HepG2 (cell line): ENCODE data around the gene SSBP1. TPM values are rescaled to one million over a fixed set of nuclear protein-coding genes. Genes with fewer than 3 reads are reported as not detected.

Experiments
- AFF4 ChIP-seq: sonication (generic); formaldehyde crosslinking; IDR thresholded peaks from 2 replicates; pipeline ENCODE4 v1.4.0; 2020; ENCODE audit warnings: missing genetic modification reagents
- ARNTL ChIP-seq: sonication (generic); formaldehyde crosslinking; IDR thresholded peaks from 2 replicates; pipeline ENCODE4 v1.4.0; 2020; ENCODE audit warnings: mild to moderate bottlenecking, missing genetic modification reagents
- BCL6 ChIP-seq: IDR thresholded peaks from 2 replicates; pipeline ENCODE4 v1.6.1; 2016; ENCODE audit warnings: missing genetic modification reagents, missing compliant biosample characterization
- FOXK1 ChIP-seq: sonication (generic); formaldehyde crosslinking; IDR thresholded peaks from 2 replicates; pipeline ENCODE4 v1.4.0; 2020; ENCODE audit warnings: low read depth, missing genetic modification reagents, borderline replicate concordance
- FUBP1 ChIP-seq: sonication (generic); formaldehyde crosslinking; IDR thresholded peaks from 2 replicates; pipeline ENCODE4 v1.5.1; 2020; ENCODE audit warnings: missing genetic modification reagents, mild to moderate bottlenecking, borderline replicate concordance
- IRF2 ChIP-seq: IDR thresholded peaks from 2 replicates; pipeline ENCODE4 v1.6.1; 2018; ENCODE audit warnings: missing genetic modification reagents, missing compliant biosample characterization
- ISL2 ChIP-seq: sonication (generic); formaldehyde crosslinking; IDR thresholded peaks from 2 replicates; pipeline ENCODE4 v1.5.0; 2020; ENCODE audit warnings: missing genetic modification reagents
- MLXIP ChIP-seq: sonication (generic); formaldehyde crosslinking; IDR thresholded peaks from 2 replicates; pipeline ENCODE4 v1.9.0; 2021; ENCODE audit warnings: missing genetic modification reagents, borderline replicate concordance
- MTA1 ChIP-seq: sonication (generic); formaldehyde crosslinking; IDR thresholded peaks from 2 replicates; pipeline ENCODE4 v1.4.0; 2020; ENCODE audit warnings: missing genetic modification reagents, mild to moderate bottlenecking, borderline replicate concordance
- SALL2 ChIP-seq: sonication (generic); formaldehyde crosslinking; IDR thresholded peaks from 2 replicates; pipeline ENCODE4 v1.8.1; 2023; ENCODE audit warnings: mild to moderate bottlenecking, missing genetic modification reagents, inconsistent platforms
- SOX13 ChIP-seq, 3 experiments: fragments of 450-650 bp in 1 of 3; sonication (generic) in 1 of 3; formaldehyde crosslinking in 1 of 3; IDR thresholded peaks in 2 of 3; conservative IDR thresholded peaks in 1 of 3; 2 replicates each; pipeline versions ENCODE4 v1.5.0 to v1.6.1; 2016 to 2020; ENCODE audit warnings: antibody characterized with exemption in 1 of 3, mild to moderate bottlenecking in 1 of 3, missing compliant biosample characterization in 1 of 3, missing genetic modification reagents in 1 of 3, moderate library complexity in 1 of 3
- ZBTB3 ChIP-seq: sonication (generic); formaldehyde crosslinking; IDR thresholded peaks from 2 replicates; pipeline ENCODE4 v1.4.0; 2020; ENCODE audit warnings: low read depth, mild to moderate bottlenecking, moderate library complexity, missing genetic modification reagents, borderline replicate concordance
- ZNF253 ChIP-seq: sonication (generic); formaldehyde crosslinking; IDR thresholded peaks from 2 replicates; pipeline ENCODE4 v1.8.0; 2022; ENCODE audit warnings: mild to moderate bottlenecking, missing genetic modification reagents, borderline replicate concordance
- ZNF292 ChIP-seq: sonication (generic); formaldehyde crosslinking; IDR thresholded peaks from 2 replicates; pipeline ENCODE4 v1.8.1; 2022; ENCODE audit warnings: mild to moderate bottlenecking, low read depth, missing genetic modification reagents, borderline replicate concordance
- ZNF572 ChIP-seq: sonication (generic); formaldehyde crosslinking; IDR thresholded peaks from 2 replicates; pipeline ENCODE4 v1.5.1; 2020; ENCODE audit warnings: mild to moderate bottlenecking, missing genetic modification reagents
- ZNF670 ChIP-seq: sonication (generic); formaldehyde crosslinking; IDR thresholded peaks from 2 replicates; pipeline ENCODE4 v1.8.0; 2022; ENCODE audit warnings: mild to moderate bottlenecking, missing genetic modification reagents, borderline replicate concordance
- polyA plus RNA-seq, 8 experiments: library from polyadenylated mRNA; depleted of rRNA in 3 of 8; stranded (reverse) in 7 of 8; unstranded in 1 of 8; fragments of >200 nt; fragmentation: Illumina TruSeq in 4 of 8; extraction: Trizol in 4 of 8; gene quantifications; 2 replicates each; pipeline versions ENCODE4 v1.2.1 to v1.2.3, GENCODE V29; 2011 to 2016; ENCODE audit warnings: low read depth in 4 of 8, missing spikeins in 1 of 8, mixed read lengths in 1 of 8; ENCODE audit not compliant: insufficient read depth in 1 of 8
- total RNA-seq, 5 experiments: library from RNA; depleted of rRNA; stranded (reverse); fragments of >200 nt; fragmentation: Illumina TruSeq; extraction: Trizol; gene quantifications; 2 replicates each; pipeline ENCODE4 v1.2.3, GENCODE V29; 2016; ENCODE audit warnings: low read depth in 1 of 5

The SSBP1 gene
- total and polyA plus RNA-seq, 2 of the 13 experiments (the other 11 are each of a cell fraction or from before 2014, with no cell fraction given): 64.4 to 254 TPM

GRCh38 chr7:141737836-141738591 is at the start of gene SSBP1 (continued):
- TF ChIP-seq MLXIP (CRISPR knock-in tag) (no peak), ZNF253 (CRISPR knock-in tag) (no peak), ISL2 (CRISPR knock-in tag) (peak; percentile 91), ZNF292 (no peak), BCL6 (CRISPR knock-in tag) (peak; percentile 66), MTA1 (CRISPR knock-in tag) (peak; percentile 72; the same call in 1 of the 2 replicates), FOXK1 (CRISPR knock-in tag) (peak; percentile 98), AFF4 (CRISPR knock-in tag) (no peak), ARNTL (CRISPR knock-in tag) (peak; percentile 71; the same call in 1 of the 2 replicates), FUBP1 (CRISPR knock-in tag) (no peak; the same call in 1 of the 2 replicates), SOX13 (IDR thresholded peaks at IDR 0.05) (0 out of 2 replicates have a peak, but pooled peaks have one; percentile 52), SOX13 (CRISPR knock-in tag; conservative IDR thresholded peaks at IDR 0.05 in 1 of 2, IDR thresholded peaks at IDR 0.05 in 1 of 2) (peak in 1 of 2 experiments; percentile 60; a peak in 1 of 4 replicates), ZBTB3 (CRISPR knock-in tag) (peak; percentile 67; the same call in 1 of the 2 replicates), IRF2 (peak; percentile 100), SALL2 (CRISPR knock-in tag) (peak; percentile 95), ZNF572 (CRISPR knock-in tag) (peak; percentile 97), ZNF670 (CRISPR knock-in tag) (peak; percentile 93)
